Activated B cell treated with CpG ODN at 0.5 μM for 24 hours (primary cell): ENCODE measurements around the gene CTSH. TPM values are rescaled to one million over a fixed set of nuclear protein-coding genes. Genes with fewer than 3 reads are reported as not detected.

Experiments
- ATAC-seq: fragments of 200-7000 bp; cut with Tn5 transposase; one replicate; pipeline ENCODE4 v1.10.0; 2021; ENCODE audit warnings: low read depth, mild to moderate bottlenecking, moderate library complexity
- CTCF ChIA-PET: fragments of 350-600 bp; sonication (Branson Sonifier 250); formaldehyde crosslinking; loops from one replicate; lab custom pipeline; 2021; ENCODE audit warnings: antibody characterized with exemption; lab: Charles Lee
- POLR2A ChIA-PET: fragments of 350-600 bp; sonication (Branson Sonifier 250); formaldehyde crosslinking; loops from one replicate; lab custom pipeline; 2021; ENCODE audit warnings: antibody characterized with exemption; lab: Charles Lee
- DNase-seq: peaks from one replicate; pipeline ENCODE4 v3.0.0; 2022
- H3K27ac Mint-ChIP-seq: one replicate; pipeline ENCODE4 v1.8.0; 2020; ENCODE audit warnings: mixed read lengths
- H3K27me3 Mint-ChIP-seq: one replicate; pipeline ENCODE4 v1.8.0; 2021; ENCODE audit warnings: mixed read lengths
- H3K36me3 Mint-ChIP-seq: one replicate; pipeline ENCODE4 v1.8.0; 2021; ENCODE audit warnings: low read depth, mixed read lengths
- H3K4me1 Mint-ChIP-seq: one replicate; pipeline ENCODE4 v1.8.0; 2021; ENCODE audit warnings: mixed read lengths
- H3K4me3 Mint-ChIP-seq: one replicate; pipeline ENCODE4 v1.8.0; 2020; ENCODE audit warnings: mild to moderate bottlenecking, mixed read lengths
- H3K9me3 Mint-ChIP-seq: one replicate; pipeline ENCODE4 v1.8.0; 2020; ENCODE audit warnings: mixed read lengths
- intact Hi-C: fragments of 100-400 bp; cut with micrococcal nuclease; formaldehyde crosslinking; loops from one replicate; pipeline ENCODE4 v1.15.1; 2024
- total RNA-seq: library from RNA; stranded (reverse); gene quantifications from 2 replicates; pipeline ENCODE4 v1.2.3, GENCODE V29; 2022
- TF ChIP-seq, protein P1 (sequence below): fragments of 200-600 bp; IDR thresholded peaks from one replicate; pipeline ENCODE4 v1.8.0; 2022; ENCODE audit warnings: antibody characterized with exemption, mild to moderate bottlenecking

CTSH gene
- total RNA-seq, 1 donor from 2014 or later: 762 TPM

DNA sequence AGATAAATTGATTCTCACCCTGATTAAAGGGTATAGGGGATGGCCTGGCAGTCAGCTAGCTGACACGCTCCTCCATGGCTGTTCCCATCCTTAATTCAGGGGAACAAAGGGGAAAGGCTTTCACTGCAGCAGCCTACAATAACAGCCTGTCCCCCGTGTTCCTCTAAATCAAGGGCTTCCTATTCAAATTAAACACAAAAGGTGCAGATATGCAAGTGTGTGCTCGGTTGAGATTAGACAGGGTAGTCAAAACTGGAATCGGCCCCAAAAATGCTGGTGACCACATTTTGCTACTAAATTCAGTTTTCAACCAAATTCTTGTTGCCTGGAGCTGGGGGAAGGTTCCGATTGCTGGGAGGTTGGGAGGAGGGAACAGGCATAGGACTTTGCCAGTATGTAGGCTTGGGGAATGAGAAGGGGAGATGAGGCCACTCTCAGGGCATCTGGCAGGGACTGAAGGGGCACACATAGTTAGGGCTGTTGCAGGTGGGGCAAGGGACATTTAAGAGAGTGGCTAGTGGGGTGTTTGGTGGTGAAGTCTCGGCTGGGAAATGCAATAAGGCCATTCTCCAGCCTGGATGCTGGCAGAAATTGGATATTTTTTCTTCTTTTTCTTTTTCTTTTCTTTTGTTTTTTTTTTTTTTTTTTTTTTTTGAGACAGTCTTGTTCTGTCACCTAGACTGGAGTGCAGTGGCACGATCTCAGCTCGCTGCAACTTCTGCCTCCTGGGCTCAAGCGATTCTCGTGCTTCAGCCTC lies 32.9 kb upstream of the CTSH start:
- no peak for DNase-seq
- TF ChIP-seq, protein P1, sequence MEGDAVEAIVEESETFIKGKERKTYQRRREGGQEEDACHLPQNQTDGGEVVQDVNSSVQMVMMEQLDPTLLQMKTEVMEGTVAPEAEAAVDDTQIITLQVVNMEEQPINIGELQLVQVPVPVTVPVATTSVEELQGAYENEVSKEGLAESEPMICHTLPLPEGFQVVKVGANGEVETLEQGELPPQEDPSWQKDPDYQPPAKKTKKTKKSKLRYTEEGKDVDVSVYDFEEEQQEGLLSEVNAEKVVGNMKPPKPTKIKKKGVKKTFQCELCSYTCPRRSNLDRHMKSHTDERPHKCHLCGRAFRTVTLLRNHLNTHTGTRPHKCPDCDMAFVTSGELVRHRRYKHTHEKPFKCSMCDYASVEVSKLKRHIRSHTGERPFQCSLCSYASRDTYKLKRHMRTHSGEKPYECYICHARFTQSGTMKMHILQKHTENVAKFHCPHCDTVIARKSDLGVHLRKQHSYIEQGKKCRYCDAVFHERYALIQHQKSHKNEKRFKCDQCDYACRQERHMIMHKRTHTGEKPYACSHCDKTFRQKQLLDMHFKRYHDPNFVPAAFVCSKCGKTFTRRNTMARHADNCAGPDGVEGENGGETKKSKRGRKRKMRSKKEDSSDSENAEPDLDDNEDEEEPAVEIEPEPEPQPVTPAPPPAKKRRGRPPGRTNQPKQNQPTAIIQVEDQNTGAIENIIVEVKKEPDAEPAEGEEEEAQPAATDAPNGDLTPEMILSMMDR: no peak
- peak overlapping the region; percentile 91 for H3K27ac Mint-ChIP-seq
- peak; percentile 40 for ATAC-seq
- H3K9me3 Mint-ChIP-seq: no peaks in the 10 kb centered on the region
- no peaks in the 10 kb centered on the region for H3K36me3 Mint-ChIP-seq
- CTCF ChIA-PET: interaction anchor here (0.9 to 4.6 kb wide), 4 partner anchors 26 to 68 kb away, joined by 3 to 17 read pairs (median 6); no protein-coding TSS in a partner anchor
- POLR2A ChIA-PET: interaction anchor here (0.6 to 6.3 kb wide), 20 partner anchors 11 to 678 kb away, joined by 3 to 42 read pairs (median 5); partner anchors contain the start of genes CTSH and SKIC8
- peak overlapping the region; percentile 56 for H3K4me3 Mint-ChIP-seq
- intact Hi-C loops: loop anchor here (1.0 to 2.0 kb wide), 4 partner anchors 27 to 47 kb away; partner anchors contain the start of gene CTSH
- H3K27me3 Mint-ChIP-seq: no peaks in the 10 kb centered on the region
- peaks cover 45% of the 10 kb centered on the region for H3K4me1 Mint-ChIP-seq

DNA sequence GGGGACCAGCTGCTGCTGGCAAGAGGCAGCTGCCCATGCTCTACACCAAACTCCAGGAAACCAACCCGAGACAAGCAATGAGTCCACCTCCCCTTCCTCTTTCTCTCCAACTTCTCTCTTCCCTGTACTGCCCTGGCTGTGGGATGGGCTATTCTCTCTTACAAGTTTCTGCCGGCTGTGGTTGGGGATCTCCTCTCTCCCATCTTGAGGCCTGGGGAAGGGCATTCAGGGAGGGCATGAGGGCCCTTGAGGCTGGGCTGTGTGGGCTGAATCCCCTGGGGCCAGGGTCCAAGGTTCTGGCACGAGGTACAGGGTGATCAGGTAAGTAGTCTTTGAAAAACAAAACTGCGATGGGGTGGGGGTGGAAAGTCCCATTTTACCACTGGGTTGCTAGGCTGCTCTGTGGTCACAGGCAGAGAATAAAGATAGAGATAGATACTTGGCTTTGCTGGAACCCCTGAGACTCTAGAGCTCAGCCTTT lies 32.3 kb upstream of the CTSH start:
- Mint-ChIP-seq H3K4me1 (peaks cover 47% of the 10 kb centered on the region), H3K27me3 (no peaks in the 10 kb centered on the region), H3K36me3 (no peaks in the 10 kb centered on the region), H3K4me3 (peak overlapping the region; percentile 56), H3K9me3 (no peaks in the 10 kb centered on the region), H3K27ac (peak overlapping the region; percentile 91)
- ATAC-seq: peak; percentile 86
- ChIA-PET POLR2A (interaction anchor here (0.8 to 6.3 kb wide), 14 partner anchors 10 to 677 kb away, joined by 3 to 42 read pairs (median 4); partner anchors contain the start of genes CTSH and SKIC8), CTCF (interaction anchor here (0.9 to 4.6 kb wide), 4 partner anchors 27 to 207 kb away, joined by 3 to 17 read pairs (median 6); no protein-coding TSS in a partner anchor)
- TF ChIP-seq, protein P1: no peak
- peak; percentile 60 for DNase-seq
- intact Hi-C loops: loop anchor here (1.0 kb wide), 3 partner anchors 27 to 38 kb away; partner anchors contain the start of gene CTSH

DNA sequence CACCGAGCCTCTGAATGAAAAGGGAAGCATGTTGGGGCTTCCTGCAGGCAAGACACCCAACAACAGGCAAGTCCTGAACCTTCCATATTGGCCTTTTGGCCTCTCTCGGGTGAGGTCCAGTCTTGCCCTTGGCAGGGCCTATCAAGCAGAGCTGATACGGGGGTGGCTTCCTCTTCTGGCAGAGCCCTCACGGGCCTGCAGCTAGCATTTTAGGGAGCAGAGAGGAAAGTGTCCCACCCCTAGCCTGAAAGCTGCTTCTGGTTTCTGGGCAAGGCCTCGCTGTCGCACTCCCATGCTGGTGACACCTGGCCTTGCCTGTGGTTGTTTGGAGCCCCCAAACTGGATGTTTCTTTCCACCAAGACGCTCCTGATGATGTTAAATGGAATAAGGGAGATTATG lies 31.8 kb upstream of the CTSH start:
- peak overlapping the region; percentile 56 for H3K4me3 Mint-ChIP-seq
- intact Hi-C loops: loop anchor here (1.0 kb wide), 3 partner anchors 28 to 37 kb away; partner anchors contain the start of gene CTSH
- POLR2A ChIA-PET: interaction anchor here (0.8 to 6.3 kb wide), 12 partner anchors 9 to 54 kb away, joined by 3 to 42 read pairs (median 4); partner anchors contain the start of gene CTSH
- TF ChIP-seq, protein P1: no peak
- CTCF ChIA-PET: interaction anchor here (0.9 to 4.6 kb wide), 4 partner anchors 27 to 208 kb away, joined by 3 to 17 read pairs (median 6); no protein-coding TSS in a partner anchor
- no peaks in the 10 kb centered on the region for H3K9me3 Mint-ChIP-seq
- ATAC-seq (peak; percentile 5), DNase-seq (no peak)
- no peaks in the 10 kb centered on the region for H3K27me3 Mint-ChIP-seq
- H3K27ac Mint-ChIP-seq: peak overlapping the region; percentile 91
- no peaks in the 10 kb centered on the region for H3K36me3 Mint-ChIP-seq
- H3K4me1 Mint-ChIP-seq: peaks cover 47% of the 10 kb centered on the region

DNA sequence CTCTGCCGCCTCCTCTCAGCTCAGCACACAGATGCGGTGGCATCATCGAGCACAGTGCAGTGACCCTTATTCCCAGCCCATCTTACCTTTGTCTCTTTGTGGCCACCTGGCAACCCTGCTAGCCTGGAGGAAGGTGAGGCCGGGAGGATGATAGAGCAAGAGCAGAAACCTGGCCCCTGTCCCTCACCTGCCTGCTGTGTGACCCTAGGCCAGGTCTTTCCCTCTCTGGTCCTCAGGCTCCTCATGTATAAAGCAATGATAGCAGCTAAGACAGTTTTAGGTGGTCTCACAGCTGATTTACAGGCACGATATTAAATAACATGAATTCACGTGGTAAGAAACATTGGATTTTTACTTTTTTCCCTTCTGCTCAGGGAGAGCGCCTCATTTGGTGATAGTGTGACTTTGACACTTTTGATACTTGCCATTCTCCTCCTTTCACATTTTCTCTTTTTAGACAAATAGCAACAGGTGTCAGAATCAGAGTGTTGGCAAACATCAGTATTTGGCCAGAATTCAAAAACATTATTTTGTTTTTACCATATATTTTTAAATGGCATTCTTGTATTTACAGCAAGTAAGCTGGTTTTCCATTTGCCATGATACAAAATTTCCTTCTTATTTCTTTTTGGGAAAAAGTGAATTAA lies 29.5 kb upstream of the CTSH start:
- Mint-ChIP-seq H3K36me3 (no peaks in the 10 kb centered on the region), H3K27ac (no peak overlapping the region), H3K4me3 (no peak overlapping the region), H3K4me1 (peaks cover 36% of the 10 kb centered on the region), H3K27me3 (no peaks in the 10 kb centered on the region), H3K9me3 (no peaks in the 10 kb centered on the region)
- DNase-seq (no peak), ATAC-seq (no peak)
- POLR2A ChIA-PET: interaction anchor here (1.2 kb wide), 1 partner anchor 30 kb away, joined by 4 read pairs; no protein-coding TSS in a partner anchor
- TF ChIP-seq, protein P1: no peak
- CTCF ChIA-PET: no interaction called here
- intact Hi-C loops: no loop called here
